ENCODE results near the gene BHLHE23.
"Not testable (repeated sequence)": the region's sequence is repeated elsewhere in the genome, so short reads cannot be mapped to it uniquely, and the experiment has no call there.

Gene BHLHE23

GRCh38 chr20:62960446-62961309, 46.1 kb downstream of the BHLHE23 start:
- DNase-seq (ENCODE audit: low read depth), result not testable (repeated sequence)

GRCh38 chr20:62959998-62960436, 46.7 kb downstream of the BHLHE23 start:
- DNase-seq (ENCODE audit: low read depth), result no peak

- DNase-seq (ENCODE audit: low read depth), result no peak
These were observed 47.4 kb downstream of the BHLHE23 start for GRCh38 chr20:62959101-62959971.

GRCh38 chr20:62958388-62959100, 48.2 kb downstream of the BHLHE23 start:
- DNase-seq (ENCODE audit: low read depth), result no peak

- DNase-seq (ENCODE audit: low read depth), result no peak
These were observed 49.3 kb downstream of the BHLHE23 start for GRCh38 chr20:62957136-62958117.

GRCh38 chr20:62956387-62957135, 50.2 kb downstream of the BHLHE23 start:
- no peak for DNase-seq (ENCODE audit: low read depth)

Data from activated T-cell treated with anti-CD3 and anti-CD28 coated beads for 1 hour (primary cell).